ENCODE data around the gene XYLB. TPM values are rescaled to one million over a fixed set of nuclear protein-coding genes. Genes with fewer than 3 reads are reported as not detected.

XYLB gene
- total RNA-seq, 1 donor from 2014 or later, result 6.9 TPM

DNA sequence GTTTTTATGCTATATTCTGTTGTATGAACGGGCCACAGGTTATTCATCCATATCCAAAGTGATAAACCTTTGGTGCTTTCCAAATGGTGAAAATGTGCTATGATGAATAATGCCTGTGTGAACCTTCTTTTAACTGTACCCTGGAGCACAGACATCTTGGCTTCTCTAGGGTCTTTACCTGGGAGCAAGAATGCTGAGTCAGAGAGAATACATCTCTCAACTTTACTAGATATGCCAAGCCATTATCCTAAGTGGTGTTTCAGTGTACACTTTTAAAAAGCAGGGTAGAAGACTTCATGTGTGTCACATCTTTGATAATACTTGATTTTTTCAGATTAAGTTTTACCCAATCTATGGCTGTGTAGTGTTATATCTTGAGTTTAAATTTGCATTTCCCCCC, 23.5 kb upstream of the XYLB start:
- H3F3A ChIP-seq (ENCODE audit: low read depth), result no peaks in the 10 kb centered on the region
- TF ChIP-seq EZH2phosphoT487 (IDR thresholded peaks at IDR 0.05) (no peak), EZH2 (IDR thresholded peaks at IDR 0.05) (no peak)
- TF ChIP-seq, protein P1, sequence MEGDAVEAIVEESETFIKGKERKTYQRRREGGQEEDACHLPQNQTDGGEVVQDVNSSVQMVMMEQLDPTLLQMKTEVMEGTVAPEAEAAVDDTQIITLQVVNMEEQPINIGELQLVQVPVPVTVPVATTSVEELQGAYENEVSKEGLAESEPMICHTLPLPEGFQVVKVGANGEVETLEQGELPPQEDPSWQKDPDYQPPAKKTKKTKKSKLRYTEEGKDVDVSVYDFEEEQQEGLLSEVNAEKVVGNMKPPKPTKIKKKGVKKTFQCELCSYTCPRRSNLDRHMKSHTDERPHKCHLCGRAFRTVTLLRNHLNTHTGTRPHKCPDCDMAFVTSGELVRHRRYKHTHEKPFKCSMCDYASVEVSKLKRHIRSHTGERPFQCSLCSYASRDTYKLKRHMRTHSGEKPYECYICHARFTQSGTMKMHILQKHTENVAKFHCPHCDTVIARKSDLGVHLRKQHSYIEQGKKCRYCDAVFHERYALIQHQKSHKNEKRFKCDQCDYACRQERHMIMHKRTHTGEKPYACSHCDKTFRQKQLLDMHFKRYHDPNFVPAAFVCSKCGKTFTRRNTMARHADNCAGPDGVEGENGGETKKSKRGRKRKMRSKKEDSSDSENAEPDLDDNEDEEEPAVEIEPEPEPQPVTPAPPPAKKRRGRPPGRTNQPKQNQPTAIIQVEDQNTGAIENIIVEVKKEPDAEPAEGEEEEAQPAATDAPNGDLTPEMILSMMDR (IDR thresholded peaks at IDR 0.05), result no peak

DNA sequence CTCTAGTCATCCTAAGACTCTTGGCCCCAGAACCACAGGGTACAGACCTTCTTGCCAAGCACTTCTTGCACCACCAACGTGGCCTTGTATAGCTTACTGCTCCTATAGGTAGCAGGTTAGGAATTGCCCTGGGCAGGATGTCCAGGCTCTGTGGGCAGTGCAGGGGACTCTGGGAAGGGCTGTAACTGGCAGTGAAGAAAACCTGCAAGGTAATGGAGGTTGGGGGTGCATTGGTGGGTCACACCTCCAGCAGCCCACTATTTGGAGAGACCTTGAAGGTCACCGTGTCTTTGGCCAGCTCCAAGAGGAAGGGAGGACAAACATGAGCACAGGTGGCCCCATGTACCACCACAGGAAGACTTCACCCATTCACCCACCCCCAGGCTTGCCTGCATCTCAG, 21.3 kb upstream of the XYLB start:
- Histone ChIP-seq H3K27me3 (no peaks in the 10 kb centered on the region), H2AFZ (replicated peaks) (no peak overlapping the region), H3K36me3 (no peaks in the 10 kb centered on the region), H3K79me2 (ENCODE audit: low read depth) (no peaks in the 10 kb centered on the region), H3F3A (ENCODE audit: low read depth) (no peaks in the 10 kb centered on the region), H3K4me1 (no peaks in the 10 kb centered on the region), H3K4me3 (no peak overlapping the region), H3K27ac (no peak overlapping the region), H3K4me2 (no peak overlapping the region), H3K9me3 (ENCODE audit: low read depth) (no peaks in the 10 kb centered on the region), H3K9ac (no peak overlapping the region), H4K20me1 (ENCODE audit: low read depth) (no peaks in the 10 kb centered on the region)
- Mint-ChIP-seq H3K27me3 (ENCODE audit: insufficient read depth, low read depth) (peaks cover 8% of the 10 kb centered on the region), H3K9me3 (peaks cover 5% of the 10 kb centered on the region), H3K36me3 (no peaks in the 10 kb centered on the region), H3K27ac (no peak overlapping the region), H3K4me3 (no peak overlapping the region), H3K4me1 (no peaks in the 10 kb centered on the region)
- DNase-seq (ENCODE audit: low spot score), result no peak
- TF ChIP-seq EZH2phosphoT487 (IDR thresholded peaks at IDR 0.05) (no peak), EZH2 (IDR thresholded peaks at IDR 0.05) (no peak)
- TF ChIP-seq, protein P1 (IDR thresholded peaks at IDR 0.05), result no peak

More for the DNA sequence above, 23.5 kb upstream of the XYLB start:
- Histone ChIP-seq H3K9me3 (ENCODE audit: low read depth) (no peaks in the 10 kb centered on the region), H3K27me3 (no peaks in the 10 kb centered on the region), H3K36me3 (no peaks in the 10 kb centered on the region), H3K4me1 (no peaks in the 10 kb centered on the region), H3K79me2 (ENCODE audit: low read depth) (no peaks in the 10 kb centered on the region), H3K27ac (no peak overlapping the region), H3K4me2 (no peak overlapping the region), H3K9ac (no peak overlapping the region), H3K4me3 (no peak overlapping the region), H4K20me1 (ENCODE audit: low read depth) (no peaks in the 10 kb centered on the region), H2AFZ (replicated peaks) (no peak overlapping the region)
- peaks cover 8% of the 10 kb centered on the region for H3K27me3 Mint-ChIP-seq (ENCODE audit: insufficient read depth, low read depth)
- no peak overlapping the region for H3K4me3 Mint-ChIP-seq
- no peak overlapping the region for H3K27ac Mint-ChIP-seq
- peaks cover 5% of the 10 kb centered on the region for H3K9me3 Mint-ChIP-seq
- DNase-seq (ENCODE audit: low spot score), result no peak
- no peaks in the 10 kb centered on the region for H3K36me3 Mint-ChIP-seq
- H3K4me1 Mint-ChIP-seq, result no peaks in the 10 kb centered on the region

DNA sequence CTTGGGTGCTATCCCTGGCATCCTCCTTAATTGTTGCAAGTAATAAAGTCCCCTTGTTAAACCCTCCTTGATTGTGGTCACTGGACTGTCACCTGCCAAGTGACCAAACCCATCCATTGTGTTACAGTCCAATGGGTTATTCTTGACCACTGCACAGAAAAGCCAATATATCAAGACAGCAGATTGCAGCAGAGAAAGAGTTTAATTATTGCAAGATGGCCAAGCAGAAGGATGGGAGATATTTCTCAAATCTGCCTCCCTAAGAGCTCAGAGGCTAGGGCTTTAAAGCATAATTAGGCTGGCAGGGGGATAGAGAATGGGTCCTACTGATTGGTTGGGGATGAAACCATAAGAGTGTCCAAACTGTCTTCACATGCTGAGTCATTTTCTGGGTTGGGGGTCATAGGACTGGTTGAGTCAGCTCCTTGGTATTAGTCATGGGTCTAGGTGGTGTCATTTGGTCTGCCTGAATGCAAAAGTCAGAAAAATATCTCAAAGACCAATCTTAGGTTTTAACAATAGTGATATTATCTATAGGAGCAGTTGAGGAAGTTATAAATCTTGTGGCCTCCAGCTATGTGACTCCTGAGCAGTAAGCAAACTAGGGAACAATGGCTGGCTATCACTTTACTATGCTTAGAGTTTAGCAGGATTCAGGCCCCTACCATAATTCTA, 19.1 kb upstream of the XYLB start:
- H3K27ac ChIP-seq, result no peak overlapping the region
- no peaks in the 10 kb centered on the region for H3K4me1 ChIP-seq
- TF ChIP-seq EZH2 (IDR thresholded peaks at IDR 0.05) (no peak), EZH2phosphoT487 (IDR thresholded peaks at IDR 0.05) (no peak)
- TF ChIP-seq, protein P1 (IDR thresholded peaks at IDR 0.05), result no peak
- no peak overlapping the region for H3K27ac Mint-ChIP-seq
- no peaks in the 10 kb centered on the region for H3F3A ChIP-seq (ENCODE audit: low read depth)
- H3K4me3 Mint-ChIP-seq, result no peak overlapping the region
- DNase-seq (ENCODE audit: low spot score), result no peak
- no peaks in the 10 kb centered on the region for H3K36me3 Mint-ChIP-seq
- no peaks in the 10 kb centered on the region for H3K27me3 ChIP-seq
- H3K9me3 Mint-ChIP-seq, result peaks cover 5% of the 10 kb centered on the region
- H3K4me3 ChIP-seq, result no peak overlapping the region
- no peak overlapping the region for H3K9ac ChIP-seq
- no peaks in the 10 kb centered on the region for H3K79me2 ChIP-seq (ENCODE audit: low read depth)
- H3K36me3 ChIP-seq, result no peaks in the 10 kb centered on the region
- no peaks in the 10 kb centered on the region for H3K9me3 ChIP-seq (ENCODE audit: low read depth)
- no peaks in the 10 kb centered on the region for H4K20me1 ChIP-seq (ENCODE audit: low read depth)
- H3K27me3 Mint-ChIP-seq (ENCODE audit: insufficient read depth, low read depth), result peaks cover 8% of the 10 kb centered on the region
- no peaks in the 10 kb centered on the region for H3K4me1 Mint-ChIP-seq
- no peak overlapping the region for H2AFZ ChIP-seq (replicated peaks)
- no peak overlapping the region for H3K4me2 ChIP-seq

Measured in neural progenitor cell (in vitro differentiated cells).